ENCODE data around the gene RBM14.
"Not testable (repeated sequence)": the region's sequence is repeated elsewhere in the genome, so short reads cannot be mapped to it uniquely, and the experiment has no call there.

The RBM14 gene

GRCh38 chr11:66637557-66638176 is 21.2 kb downstream of the RBM14 start:
- peak; percentile 59 for DNase-seq

- peak; percentile 100 for DNase-seq
Measured at GRCh38 chr11:66638177-66639065, 22.0 kb downstream of the RBM14 start, which contains the start of gene RBM4. Gene RBM4 (plus strand): TSS chr11:66638703. CDS start chr11:66639712, 1,009 bp downstream.

- DNase-seq: peak; percentile 13
Measured at GRCh38 chr11:66639066-66639813, 22.8 kb downstream of the RBM14 start.

- DNase-seq: not testable (repeated sequence)
Measured at GRCh38 chr11:66639814-66640340, 23.4 kb downstream of the RBM14 start.

GRCh38 chr11:66641834-66642233 is 25.4 kb downstream of the RBM14 start:
- no peak for DNase-seq

GRCh38 chr11:66643745-66644437 is 27.5 kb downstream of the RBM14 start:
- DNase-seq: no peak

- DNase-seq: no peak
Measured at GRCh38 chr11:66646828-66647227, 30.4 kb downstream of the RBM14 start.

- DNase-seq: no peak
Measured at GRCh38 chr11:66649903-66650302, 33.5 kb downstream of the RBM14 start.

GRCh38 chr11:66651016-66651415 is 34.6 kb downstream of the RBM14 start:
- DNase-seq: no peak

- DNase-seq: no peak
Measured at GRCh38 chr11:66652651-66653050, 36.2 kb downstream of the RBM14 start.

GRCh38 chr11:66653123-66653522 is 36.7 kb downstream of the RBM14 start:
- no peak for DNase-seq

- no peak for DNase-seq
Measured at GRCh38 chr11:66659763-66660162, 43.3 kb downstream of the RBM14 start.

GRCh38 chr11:66663741-66664296 is 47.4 kb downstream of the RBM14 start:
- no peak for DNase-seq

- DNase-seq: no peak
Measured at GRCh38 chr11:66665369-66665768, 48.9 kb downstream of the RBM14 start.

GRCh38 chr11:66670816-66671215 is 54.4 kb downstream of the RBM14 start:
- DNase-seq: no peak

- no peak for DNase-seq
Measured at GRCh38 chr11:66674964-66675602, 58.7 kb downstream of the RBM14 start.

GRCh38 chr11:66676282-66676919 is 60.0 kb downstream of the RBM14 start:
- DNase-seq: no peak
